ENCODE measurements around the gene IFIT5. TPM values are rescaled to one million over a fixed set of nuclear protein-coding genes. Genes with fewer than 3 reads are reported as not detected.
"Not testable (repeated sequence)": the region's sequence is repeated elsewhere in the genome, so short reads cannot be mapped to it uniquely, and the experiment has no call there.

Gene IFIT5
- polyA plus RNA-seq, 3 donors: 3.6 to 9.3 (median 6.1) TPM

GRCh38 chr10:89391907-89392756, 22.2 kb upstream of the IFIT5 start, which contains the start of gene IFIT1:
TSS of gene IFIT1 (plus strand) at chr10:89392623. CDS start at chr10:89392713, 90 bp downstream.
- 1 to 2% (median 2%) methylated on average over 8 of the region's 8 CpGs for WGBS, 3 donors
- H3K27ac ChIP-seq (ENCODE audit: low read depth, low read length): no peak within 1 kb of the TSS

- 6 to 20% (median 14%) methylated on average over 2 of the region's 2 CpGs for WGBS, 3 donors
- H3K27ac ChIP-seq (ENCODE audit: low read depth, low read length): no peak overlapping the region
Measured at GRCh38 chr10:89392974-89393373, 21.4 kb upstream of the IFIT5 start.

GRCh38 chr10:89393898-89394297, 20.5 kb upstream of the IFIT5 start:
- 20 to 24% (median 21%) methylated on average over 3 of the region's 3 CpGs for WGBS, 3 donors
- no peak overlapping the region for H3K27ac ChIP-seq (ENCODE audit: low read depth, low read length)

GRCh38 chr10:89395141-89395540, 19.2 kb upstream of the IFIT5 start:
- WGBS, 3 donors: 91 to 95% (median 95%) methylated on average over 2 of the region's 2 CpGs
- H3K27ac ChIP-seq (ENCODE audit: low read depth, low read length): no peak overlapping the region

- no peak overlapping the region for H3K27ac ChIP-seq (ENCODE audit: low read depth, low read length)
Measured at GRCh38 chr10:89398003-89398749, 16.2 kb upstream of the IFIT5 start.

GRCh38 chr10:89399956-89400355, 14.4 kb upstream of the IFIT5 start:
- no peak overlapping the region for H3K27ac ChIP-seq (ENCODE audit: low read depth, low read length)
- WGBS, 3 donors: 93 to 97% (median 93%) methylated on average over 1 of the region's 1 CpG

More at GRCh38 chr10:89398003-89398749, 16.2 kb upstream of the IFIT5 start:
- 65 to 80% (median 76%) methylated on average over 5 of the region's 5 CpGs for WGBS, 3 donors

- no peak overlapping the region for H3K27ac ChIP-seq (ENCODE audit: low read depth, low read length)
- 89 to 93% (median 93%) methylated on average over 2 of the region's 2 CpGs for WGBS, 3 donors
Measured at GRCh38 chr10:89403043-89403442, 11.3 kb upstream of the IFIT5 start.

GRCh38 chr10:89404104-89405047, 10.0 kb upstream of the IFIT5 start:
- H3K27ac ChIP-seq (ENCODE audit: low read depth, low read length): no peak overlapping the region
- 82 to 94% (median 93%) methylated on average over 11 of the region's 11 CpGs for WGBS, 3 donors

- WGBS, 3 donors: 94 to 98% (median 98%) methylated on average over 9 of the region's 9 CpGs
- H3K27ac ChIP-seq (ENCODE audit: low read depth, low read length): not testable (repeated sequence)
Measured at GRCh38 chr10:89406178-89406577, 8.2 kb upstream of the IFIT5 start.

GRCh38 chr10:89407792-89408191, 6.6 kb upstream of the IFIT5 start:
- WGBS, 3 donors: 96 to 99% (median 98%) methylated on average over 3 of the region's 3 CpGs
- H3K27ac ChIP-seq (ENCODE audit: low read depth, low read length): not testable (repeated sequence)

GRCh38 chr10:89409282-89409681, 5.1 kb upstream of the IFIT5 start:
- 73 to 97% (median 96%) methylated on average over 5 of the region's 5 CpGs for WGBS, 3 donors
- not testable (repeated sequence) for H3K27ac ChIP-seq (ENCODE audit: low read depth, low read length)

GRCh38 chr10:89410551-89410950, 3.8 kb upstream of the IFIT5 start:
- not testable (repeated sequence) for H3K27ac ChIP-seq (ENCODE audit: low read depth, low read length)
- WGBS, 3 donors: 78 to 95% (median 84%) methylated on average over 5 of the region's 5 CpGs

- not testable (repeated sequence) for H3K27ac ChIP-seq (ENCODE audit: low read depth, low read length)
- 51 to 88% (median 66%) methylated on average over 2 of the region's 2 CpGs for WGBS, 3 donors
Measured at GRCh38 chr10:89411135-89411534, 3.2 kb upstream of the IFIT5 start.

GRCh38 chr10:89412276-89412675, 2.1 kb upstream of the IFIT5 start:
- not testable (repeated sequence) for H3K27ac ChIP-seq (ENCODE audit: low read depth, low read length)
- WGBS, 3 donors: 88 to 95% (median 92%) methylated on average over 10 of the region's 10 CpGs

GRCh38 chr10:89413398-89413912, 913 bp upstream of the IFIT5 start:
- WGBS, 3 donors: 81 to 88% (median 81%) methylated on average over 7 of the region's 7 CpGs
- no peak overlapping the region for H3K27ac ChIP-seq (ENCODE audit: low read depth, low read length)

- 1% methylated on average over 49 to 66 of the region's 66 CpGs for WGBS, 3 donors
- peak overlapping the region; percentile 76 for H3K27ac ChIP-seq (ENCODE audit: low read depth, low read length)
Measured at GRCh38 chr10:89414879-89415821, 782 bp downstream of the IFIT5 start.

GRCh38 chr10:89416465-89416864, 2.1 kb downstream of the IFIT5 start:
- 69 to 94% (median 93%) methylated on average over 1 of the region's 1 CpG for WGBS, 3 donors
- no peak overlapping the region for H3K27ac ChIP-seq (ENCODE audit: low read depth, low read length)
